Uterine smooth muscle cell (primary cell): Measurements from ENCODE around the gene OR2Y1. TPM values are rescaled to one million over a fixed set of nuclear protein-coding genes. Genes with fewer than 3 reads are reported as not detected.

Experiments
- total RNA-seq: library from RNA; depleted of rRNA; stranded (reverse); fragments of >200 nt; gene quantifications from 2 replicates; pipeline ENCODE4 v1.2.3, GENCODE V29; 2014

Gene OR2Y1
- total RNA-seq = not detected in 2 replicates

DNA sequence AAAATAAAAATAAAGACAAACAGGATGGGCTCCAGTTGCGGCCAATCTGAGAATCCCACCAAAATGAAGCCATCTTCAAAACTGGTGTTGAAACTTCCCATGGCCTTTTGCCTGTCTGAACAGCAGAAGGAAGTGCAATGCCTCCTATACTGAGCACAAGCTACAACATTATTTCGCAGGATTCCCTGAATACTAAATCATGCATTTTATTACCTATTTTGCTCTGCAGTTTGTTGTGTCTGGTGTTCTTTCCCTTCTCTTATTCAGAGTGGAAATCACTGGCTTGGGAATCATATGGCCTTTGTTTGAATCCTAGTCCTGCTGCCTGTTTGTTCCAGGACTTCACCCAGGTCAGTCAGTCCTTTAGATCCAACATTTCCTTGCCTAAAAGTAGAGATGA, at the start of gene OR2Y1:
TSS of gene OR2Y1 (minus strand) at position 101 of the 400 bp plus-strand sequence. CDS start at position 101, 0 bp downstream.

Other genes with a start within 250 kb of the OR2Y1 start
- gene CNOT6, start 245.7 kb downstream of the OR2Y1 start, total RNA-seq = 11.7 and 14.8 TPM in 2 replicates
- not detected in 2 replicates for gene SCGB3A1, start 148.6 kb downstream of the OR2Y1 start, total RNA-seq
- gene FLT4, start 90.5 kb downstream of the OR2Y1 start, total RNA-seq = 0.11 and 0.25 TPM in 2 replicates
- gene MGAT1, start 62.7 kb upstream of the OR2Y1 start, total RNA-seq = 81.0 and 89.9 TPM in 2 replicates
- gene ZFP62, start 121.2 kb upstream of the OR2Y1 start, total RNA-seq = 20.1 and 24.1 TPM in 2 replicates
- not detected in 2 replicates for gene BTNL8, start 159.1 kb upstream of the OR2Y1 start, total RNA-seq
- not detected in 2 replicates for gene BTNL3, start 248.8 kb upstream of the OR2Y1 start, total RNA-seq